ENCODE data around the gene TMEM164.

GRCh38 chrX:110188701-110189558, 186.0 kb downstream of the TMEM164 start:
- no peak for TF ChIP-seq EZH2 (IDR thresholded peaks at IDR 0.05; ENCODE audit: low read length, missing control alignments)
- no peak for TF ChIP-seq CTCF (conservative IDR thresholded peaks at IDR 0.05 in 1 of 2, IDR thresholded peaks at IDR 0.05 in 1 of 2; ENCODE audit: low read depth in 1 of 2, low read length in 2 of 2)
